ENCODE results near the gene GRIN2C. TPM values are rescaled to one million over a fixed set of nuclear protein-coding genes. Genes with fewer than 3 reads are reported as not detected.
"Not testable (repeated sequence)": the region's sequence is repeated elsewhere in the genome, so short reads cannot be mapped to it uniquely, and the experiment has no call there.

GRIN2C gene
- not detected in 2 replicates for total RNA-seq (2014; rRNA removed; shearing (Covaris generic))

DNA sequence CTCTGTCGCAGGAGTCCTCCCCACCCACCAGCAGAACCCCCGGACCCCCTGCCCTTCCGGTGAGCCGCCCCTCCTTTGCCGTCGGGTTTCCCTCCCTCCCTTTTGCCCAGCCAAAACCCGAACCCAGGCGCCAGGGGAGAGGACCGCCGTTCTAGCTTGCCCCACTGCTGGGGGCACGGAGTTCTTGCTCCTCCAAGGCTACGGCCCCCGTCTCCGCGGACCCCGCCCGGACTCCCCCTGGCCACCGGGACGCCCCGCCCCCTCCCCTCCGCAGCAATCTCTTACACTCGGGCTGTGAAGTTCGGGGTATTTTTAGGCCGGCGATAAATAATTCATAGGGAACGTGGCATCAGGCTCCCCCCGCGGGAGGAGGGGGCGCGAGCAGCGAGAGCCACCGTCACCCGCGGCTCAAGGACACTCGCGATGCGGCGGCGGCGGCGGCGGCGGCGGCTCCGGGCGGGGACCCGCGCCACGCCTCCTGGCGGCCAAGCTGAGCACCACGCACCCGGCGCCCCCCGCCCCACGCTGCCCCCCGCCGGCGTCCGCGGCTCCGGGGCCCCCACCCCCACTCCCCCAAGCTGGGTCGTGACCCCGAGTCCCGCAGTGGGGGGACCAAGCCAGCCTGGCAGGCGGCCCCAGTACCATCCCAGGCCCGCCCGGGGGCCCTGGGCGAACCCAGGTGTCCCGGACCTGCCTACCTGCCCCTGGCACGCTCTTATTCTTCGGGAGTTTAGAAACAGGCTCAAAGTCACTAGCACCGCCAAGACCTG, at the start of gene GRIN2C:
GRIN2C (minus strand) TSS at position 427 of the 770 bp plus-strand sequence. CDS start 4,793 bp downstream, outside the sequence.
- no peak within 1 kb of the TSS for H3K27ac ChIP-seq
- H3K4me1 ChIP-seq: peaks cover 13% of the 10 kb centered on the region
- no peaks in the 10 kb centered on the region for H3K36me3 ChIP-seq
- H3K27me3 ChIP-seq: peaks cover 30% of the 10 kb centered on the region
- no peak within 1 kb of the TSS for H3K4me3 ChIP-seq
- no peak for DNase-seq
- H3K9me3 ChIP-seq (replicated peaks): no peaks in the 10 kb centered on the region

DNA sequence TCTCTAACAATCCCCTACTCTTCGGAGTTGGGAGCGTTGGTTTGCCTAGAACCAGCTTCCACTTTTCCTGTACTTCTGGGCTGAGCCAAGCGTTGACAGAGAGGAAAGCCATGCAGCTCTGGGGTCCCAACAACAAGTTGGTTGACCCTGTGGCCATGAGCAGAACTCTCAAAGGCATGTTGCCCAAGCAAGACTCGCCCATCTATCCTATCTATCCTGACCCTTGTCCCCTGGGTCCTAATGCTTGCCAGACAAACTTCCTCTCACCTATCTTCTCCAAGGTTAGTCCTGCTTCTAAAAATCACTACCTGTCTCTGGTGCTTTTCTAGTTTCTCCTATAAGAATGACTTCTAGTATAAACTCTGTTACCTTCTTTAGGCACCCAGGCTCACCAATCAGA, 49.4 kb upstream of the GRIN2C start:
- not testable (repeated sequence) for DNase-seq; H3K4me1 ChIP-seq; H3K27ac ChIP-seq; H3K9me3 ChIP-seq (replicated peaks); H3K4me3 ChIP-seq; H3K36me3 ChIP-seq
- peaks cover 23% of the 10 kb centered on the region for H3K27me3 ChIP-seq

GRCh38 chr17:74907012-74907411, 47.3 kb upstream of the GRIN2C start:
- Histone ChIP-seq H3K27me3 (peaks cover 31% of the 10 kb centered on the region), H3K4me1 (no peaks in the 10 kb centered on the region), H3K9me3 (replicated peaks) (0 out of 2 replicates have a peak, but pooled peaks cover 3% of the 10 kb centered on the region), H3K4me3 (no peak overlapping the region), H3K27ac (no peak overlapping the region), H3K36me3 (no peaks in the 10 kb centered on the region)
- DNase-seq: no peak

- H3K27me3 ChIP-seq: peaks cover 38% of the 10 kb centered on the region
- H3K4me1 ChIP-seq; H3K9me3 ChIP-seq (replicated peaks); H3K27ac ChIP-seq; H3K36me3 ChIP-seq; H3K4me3 ChIP-seq: not testable (repeated sequence)
- DNase-seq: peak in 1 of 2 experiments; percentile 26
Measured at GRCh38 chr17:74906214-74906793, 46.6 kb upstream of the GRIN2C start.

DNA sequence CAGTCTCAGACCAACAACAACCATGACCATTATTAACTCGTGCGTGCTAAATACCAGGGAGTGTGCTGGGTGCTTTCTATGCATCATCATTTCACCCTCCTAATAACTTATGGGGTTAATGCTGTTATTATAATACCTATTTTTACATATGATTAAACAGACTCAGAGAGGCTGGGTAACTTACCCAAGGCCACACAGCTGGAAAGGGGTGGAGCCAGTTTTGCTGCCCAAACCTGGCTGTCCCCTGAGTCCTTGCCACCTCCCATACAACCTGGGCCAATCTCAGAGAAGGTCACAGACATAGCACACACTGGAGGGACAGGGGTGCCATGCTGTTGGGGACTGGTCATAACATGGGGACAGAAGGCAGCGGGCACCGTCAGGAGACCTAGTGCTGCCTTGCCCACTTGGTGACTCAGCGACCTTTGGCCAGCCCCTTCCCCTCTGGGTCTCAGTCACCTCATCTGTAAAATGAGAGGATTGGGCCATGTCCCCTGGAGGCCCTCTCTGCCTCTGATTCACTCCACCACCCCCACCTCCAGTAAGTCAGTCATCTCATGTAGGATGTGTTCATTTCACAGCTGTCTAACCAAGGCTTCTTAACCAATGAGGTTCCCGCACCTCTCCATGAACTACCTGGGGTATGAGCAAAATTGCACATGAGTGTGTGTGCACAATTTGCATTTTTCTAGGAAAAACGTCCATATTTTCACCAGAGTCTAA, 45.2 kb upstream of the GRIN2C start:
- Histone ChIP-seq H3K27ac (no peak overlapping the region), H3K27me3 (peaks cover 41% of the 10 kb centered on the region), H3K4me3 (no peak overlapping the region), H3K36me3 (no peaks in the 10 kb centered on the region), H3K4me1 (no peaks in the 10 kb centered on the region), H3K9me3 (replicated peaks) (0 out of 2 replicates have a peak, but pooled peaks cover 3% of the 10 kb centered on the region)
- no peak for DNase-seq

DNA sequence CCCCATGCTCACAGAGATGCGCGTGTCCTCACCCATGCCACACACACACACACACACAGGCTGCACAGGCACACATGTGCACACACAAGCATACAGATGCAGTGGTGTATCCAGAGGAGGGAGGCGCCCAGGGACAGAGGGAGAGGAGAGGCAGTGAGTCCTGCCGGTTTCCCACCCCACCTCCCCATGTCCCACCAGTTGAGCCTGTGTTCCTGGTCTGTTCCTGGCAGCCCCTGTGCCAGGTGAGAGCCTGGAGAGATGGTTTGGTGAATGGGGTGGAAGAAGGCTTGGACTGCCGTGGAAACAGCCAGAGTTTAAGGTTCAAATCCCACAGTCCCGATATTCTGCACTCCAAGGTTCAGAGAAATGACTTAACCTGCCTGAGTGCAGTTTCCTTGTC, 44.0 kb upstream of the GRIN2C start:
- Histone ChIP-seq H3K9me3 (replicated peaks) (0 out of 2 replicates have a peak, but pooled peaks cover 3% of the 10 kb centered on the region), H3K4me1 (no peaks in the 10 kb centered on the region), H3K27ac (no peak overlapping the region), H3K27me3 (peaks cover 44% of the 10 kb centered on the region), H3K4me3 (no peak overlapping the region), H3K36me3 (no peaks in the 10 kb centered on the region)
- DNase-seq: no peak

DNA sequence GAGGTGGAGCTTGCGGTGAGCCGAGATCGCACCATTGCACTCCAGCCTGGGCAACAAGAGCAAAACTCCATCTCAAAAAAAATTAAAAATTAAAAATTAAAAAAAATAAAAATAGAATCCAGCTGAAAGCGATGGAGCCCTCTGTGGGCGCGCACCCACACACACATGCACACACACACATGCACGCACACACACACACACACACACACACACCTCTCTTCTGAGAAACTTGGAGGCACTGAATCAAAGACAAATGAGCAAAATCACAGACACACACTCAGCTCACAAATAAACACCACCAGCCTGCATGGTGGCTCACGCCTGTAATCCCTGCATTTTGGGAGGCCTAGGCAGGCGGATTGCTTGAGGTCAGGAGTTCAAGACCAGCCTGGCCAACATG, 43.3 kb upstream of the GRIN2C start:
- H3K9me3 ChIP-seq (replicated peaks): 0 out of 2 replicates have a peak, but pooled peaks cover 3% of the 10 kb centered on the region
- no peak overlapping the region for H3K4me3 ChIP-seq
- H3K27ac ChIP-seq: no peak overlapping the region
- H3K27me3 ChIP-seq: peaks cover 44% of the 10 kb centered on the region
- H3K4me1 ChIP-seq: no peaks in the 10 kb centered on the region
- DNase-seq: no peak
- H3K36me3 ChIP-seq: no peaks in the 10 kb centered on the region

DNA sequence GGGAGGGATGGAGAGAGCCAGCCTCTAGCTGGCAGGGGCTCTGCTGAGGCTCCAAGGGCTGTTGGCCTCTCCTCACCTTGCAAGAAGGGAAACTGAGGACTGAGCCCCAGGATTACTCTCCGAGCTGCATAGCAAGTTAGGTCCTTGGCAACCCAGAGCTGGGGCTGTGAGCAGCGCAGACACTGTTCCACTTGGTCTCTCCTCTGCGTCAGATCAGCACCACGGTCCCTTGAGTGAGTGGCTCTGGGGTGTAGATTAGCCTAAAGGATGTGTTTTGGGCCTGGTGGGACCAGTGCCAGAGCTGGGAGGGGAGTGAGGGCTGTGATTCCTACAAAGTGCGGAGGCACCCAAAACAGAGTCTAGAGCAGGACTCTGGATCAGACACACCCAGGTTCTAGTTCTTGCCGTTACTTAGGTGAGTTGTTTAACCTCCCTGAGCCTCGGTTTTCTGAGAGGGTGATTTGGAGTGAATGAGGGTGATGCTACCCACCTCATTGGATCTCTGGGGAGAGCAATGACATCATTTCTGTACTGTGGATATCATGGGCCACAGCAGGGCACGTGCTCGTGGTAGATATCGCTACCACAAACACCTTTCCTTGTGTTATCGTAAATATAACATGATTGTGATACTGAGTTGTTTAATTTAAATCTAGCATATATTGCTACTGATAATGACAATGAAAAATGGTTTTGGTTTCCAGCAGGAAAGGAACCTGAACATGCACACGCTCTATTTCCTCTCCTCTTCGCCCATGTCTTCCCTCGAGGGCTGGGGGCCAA, 41.9 kb upstream of the GRIN2C start:
- no peaks in the 10 kb centered on the region for H3K36me3 ChIP-seq
- H3K4me3 ChIP-seq: no peak overlapping the region
- H3K4me1 ChIP-seq: no peaks in the 10 kb centered on the region
- no peak overlapping the region for H3K27ac ChIP-seq
- DNase-seq: no peak
- H3K27me3 ChIP-seq: peaks cover 49% of the 10 kb centered on the region
- H3K9me3 ChIP-seq (replicated peaks): 0 out of 2 replicates have a peak, but pooled peaks cover 2% of the 10 kb centered on the region

- Histone ChIP-seq H3K4me1 (no peaks in the 10 kb centered on the region), H3K36me3 (no peaks in the 10 kb centered on the region), H3K9me3 (replicated peaks) (no peaks in the 10 kb centered on the region), H3K27me3 (peaks cover 60% of the 10 kb centered on the region), H3K4me3 (no peak overlapping the region), H3K27ac (no peak overlapping the region)
- DNase-seq: no peak
Measured at GRCh38 chr17:74900208-74900607, 40.5 kb upstream of the GRIN2C start.

DNA sequence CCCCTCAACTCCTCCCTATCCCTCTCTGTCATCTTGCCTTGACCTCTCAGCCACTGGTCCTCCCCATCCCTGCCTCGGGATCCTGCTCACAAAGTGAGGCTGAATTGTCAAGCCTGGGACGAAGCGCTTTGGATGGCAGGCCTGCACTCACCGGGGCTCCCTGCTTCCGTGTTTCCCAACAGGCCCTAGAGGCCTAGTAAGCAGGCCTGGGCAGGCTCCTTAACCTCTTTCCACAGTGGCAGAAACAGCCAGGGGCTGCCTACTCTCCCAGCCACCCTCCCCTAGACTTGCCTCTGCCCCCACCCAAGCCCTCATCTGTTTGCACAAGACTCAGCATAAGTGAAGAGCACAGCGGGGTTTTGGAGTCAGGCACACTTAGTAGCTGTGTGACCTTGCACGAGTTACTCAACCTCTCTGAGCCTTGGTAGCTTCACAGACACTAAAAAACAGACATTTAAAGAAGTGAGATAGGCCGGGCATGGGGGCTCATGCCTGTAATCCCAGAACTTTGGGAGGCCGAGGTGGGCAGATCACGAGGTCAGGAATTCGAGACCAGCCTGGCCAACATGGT, 38.8 kb upstream of the GRIN2C start:
- Histone ChIP-seq H3K9me3 (replicated peaks) (no peaks in the 10 kb centered on the region), H3K4me1 (no peaks in the 10 kb centered on the region), H3K27ac (no peak overlapping the region), H3K36me3 (no peaks in the 10 kb centered on the region), H3K4me3 (no peak overlapping the region), H3K27me3 (peaks cover 60% of the 10 kb centered on the region)
- DNase-seq: no peak

GRCh38 chr17:74893936-74894671, 34.4 kb upstream of the GRIN2C start:
- DNase-seq: no peak
- Histone ChIP-seq H3K27me3 (peaks cover 59% of the 10 kb centered on the region), H3K27ac (no peak overlapping the region), H3K4me3 (no peak overlapping the region), H3K36me3 (no peaks in the 10 kb centered on the region), H3K9me3 (replicated peaks) (no peaks in the 10 kb centered on the region), H3K4me1 (no peaks in the 10 kb centered on the region)

- H3K4me1 ChIP-seq: no peaks in the 10 kb centered on the region
- H3K4me3 ChIP-seq: no peak within 1 kb of the TSS
- no peaks in the 10 kb centered on the region for H3K9me3 ChIP-seq (replicated peaks)
- DNase-seq: no peak
- no peaks in the 10 kb centered on the region for H3K36me3 ChIP-seq
- no peak within 1 kb of the TSS for H3K27ac ChIP-seq
- H3K27me3 ChIP-seq: peaks cover 59% of the 10 kb centered on the region
Measured at GRCh38 chr17:74892974-74893911, 33.6 kb upstream of the GRIN2C start, which contains the start of gene FADS6. Gene FADS6, minus strand, starts transcription at chr17:74893633. Its CDS starts 38 bp downstream, at chr17:74893595.

All from SJCRH30 (cell line).